Liver (tissue), 9 donors: Measurements from ENCODE around the gene SYNDIG1. TPM values are rescaled to one million over a fixed set of nuclear protein-coding genes. Genes with fewer than 3 reads are reported as not detected.

Experiments
- DNase-seq: peaks from one replicate; pipeline ENCODE4 v3.0.0-alpha.2; 2017; ENCODE audit warnings: low spot score
- H3K27ac ChIP-seq, 2 donors: one replicate each; pipeline ENCODE4 v1.7.0; 2013; ENCODE audit warnings: inconsistent platforms in 2 of 2, low read length in 2 of 2, control low read depth in 1 of 2, low read depth in 1 of 2, mild to moderate bottlenecking in 1 of 2
- H3K27me3 ChIP-seq, 4 donors: one replicate each; pipeline versions ENCODE4 v1.6.1 to v1.7.0; 2013; ENCODE audit warnings: low read length in 3 of 4, inconsistent platforms in 1 of 4, mild to moderate bottlenecking in 1 of 4, moderate library complexity in 1 of 4; ENCODE audit not compliant: control insufficient read depth in 4 of 4, insufficient read depth in 4 of 4
- H3K36me3 ChIP-seq, 4 donors: one replicate each; pipeline versions ENCODE4 v1.6.1 to v1.7.0; 2013; ENCODE audit warnings: low read length in 3 of 4, mild to moderate bottlenecking in 3 of 4, low read depth in 1 of 4, moderate library complexity in 1 of 4; ENCODE audit not compliant: control insufficient read depth in 4 of 4, insufficient read depth in 3 of 4
- H3K4me1 ChIP-seq, 4 donors: one replicate each; pipeline versions ENCODE4 v1.6.1 to v1.7.0; 2013; ENCODE audit warnings: low read length in 3 of 4, mild to moderate bottlenecking in 3 of 4, moderate library complexity in 1 of 4; ENCODE audit not compliant: control insufficient read depth in 4 of 4, insufficient read depth in 4 of 4
- H3K4me3 ChIP-seq, 3 donors: one replicate each; pipeline versions ENCODE4 v1.6.1 to v1.7.0; 2013; ENCODE audit warnings: low read length in 3 of 3, control low read depth in 1 of 3, low read depth in 1 of 3, mild to moderate bottlenecking in 1 of 3
- H3K9ac ChIP-seq, 2 donors: one replicate each; pipeline ENCODE4 v1.7.0; 2013; ENCODE audit warnings: low read length in 2 of 2, mild to moderate bottlenecking in 2 of 2, moderate library complexity in 2 of 2, control low read depth in 1 of 2, low read depth in 1 of 2
- H3K9me3 ChIP-seq, 4 donors: one replicate each; pipeline versions ENCODE4 v1.6.1 to v1.7.0; 2013; ENCODE audit warnings: low read length in 3 of 4; ENCODE audit not compliant: control insufficient read depth in 4 of 4
- ATF3 ChIP-seq: IDR thresholded peaks from 2 replicates; pipeline ENCODE4 v1.6.1; 2016; ENCODE audit warnings: antibody characterized with exemption
- CTCF ChIP-seq: fragments of 150-350 bp; IDR thresholded peaks from 2 replicates; pipeline ENCODE4 v1.5.1; 2017; ENCODE audit warnings: improper control_type of control experiment, low read depth, low read length; ENCODE audit not compliant: missing input control
- EGR1 ChIP-seq, 2 donors: IDR thresholded peaks; 2 replicates each; pipeline ENCODE4 v1.6.1; 2016 to 2018; ENCODE audit warnings: antibody characterized with exemption in 2 of 2, low read depth in 2 of 2
- FOXA1 ChIP-seq: IDR thresholded peaks from 2 replicates; pipeline ENCODE4 v1.6.1; 2016; ENCODE audit warnings: antibody characterized with exemption
- FOXA2 ChIP-seq: IDR thresholded peaks from 2 replicates; pipeline ENCODE4 v1.6.1; 2016; ENCODE audit warnings: antibody characterized with exemption
- GABPA ChIP-seq, 2 donors: IDR thresholded peaks in 1 of 2; conservative IDR thresholded peaks in 1 of 2; 2 replicates each; pipeline ENCODE4 v1.6.1; 2016; ENCODE audit warnings: antibody characterized with exemption in 2 of 2, mild to moderate bottlenecking in 1 of 2, moderate library complexity in 1 of 2
- HNF4A ChIP-seq, 2 donors: conservative IDR thresholded peaks; 2 replicates each; pipeline ENCODE4 v1.6.1; 2016; ENCODE audit warnings: antibody characterized with exemption in 2 of 2, mild to moderate bottlenecking in 2 of 2
- HNF4G ChIP-seq: IDR thresholded peaks from 2 replicates; pipeline ENCODE4 v1.6.1; 2016; ENCODE audit warnings: antibody characterized with exemption
- JUND ChIP-seq, 2 donors: IDR thresholded peaks; 2 replicates each; pipeline ENCODE4 v1.6.1; 2016; ENCODE audit warnings: antibody characterized with exemption in 2 of 2
- NR2F2 ChIP-seq: IDR thresholded peaks from 2 replicates; pipeline ENCODE4 v1.6.1; 2016; ENCODE audit warnings: antibody characterized with exemption
- RAD21 ChIP-seq, 2 donors: IDR thresholded peaks; 2 replicates each; pipeline ENCODE4 v1.6.1; 2016; ENCODE audit warnings: antibody characterized with exemption in 2 of 2, mild to moderate bottlenecking in 2 of 2
- RXRA ChIP-seq, 2 donors: IDR thresholded peaks; 2 replicates each; pipeline ENCODE4 v1.6.1; 2017 to 2018; ENCODE audit warnings: antibody characterized with exemption in 2 of 2, mild to moderate bottlenecking in 1 of 2
- SP1 ChIP-seq: IDR thresholded peaks from 2 replicates; pipeline ENCODE4 v1.6.1; 2018; ENCODE audit warnings: antibody characterized with exemption, mild to moderate bottlenecking
- YY1 ChIP-seq: IDR thresholded peaks from 2 replicates; pipeline ENCODE4 v1.6.1; 2016; ENCODE audit warnings: antibody characterized with exemption, mild to moderate bottlenecking
- WGBS: extraction: QIAGEN DNeasy Blood & Tissue Kit; methylation state at CpG from one replicate; pipeline ENCODE4 v1.1.7; 2013; 5-methylcytosine and 5-hydroxymethylcytosine counted together
- polyA plus RNA-seq, 2 donors: library from polyadenylated mRNA; stranded (reverse) in 1 of 2; unstranded in 1 of 2; fragments of 200-250 nt in 1 of 2; fragments of >200 nt in 1 of 2; fragmentation: Nextera tagmentation in 1 of 2; extraction: Ambion mirVana in 1 of 2; gene quantifications; one replicate each; pipeline versions ENCODE4 v1.2.1 to v1.2.3, GENCODE V29; 2013 to 2015
- total RNA-seq, 2 donors: library from RNA; depleted of rRNA; stranded (reverse); fragments of >200 nt; gene quantifications; one replicate each; pipeline ENCODE4 v1.2.3, GENCODE V29; 2014
- TF ChIP-seq, protein P1 (sequence below): IDR thresholded peaks from 2 replicates; pipeline ENCODE4 v1.6.1; 2016; ENCODE audit warnings: antibody characterized with exemption, mild to moderate bottlenecking
- TF ChIP-seq, protein P2 (sequence below): IDR thresholded peaks from 2 replicates; pipeline ENCODE4 v1.6.1; 2016; ENCODE audit warnings: antibody characterized with exemption
- donor health status: healthy.
- donor health status: healthy.
- donor health status: healthy.
- donor health status: healthy.
- donor health status: healthy.

The SYNDIG1 gene
- total and polyA plus RNA-seq, 4 donors = 0.05 to 0.08 TPM; not detected in 2

DNA sequence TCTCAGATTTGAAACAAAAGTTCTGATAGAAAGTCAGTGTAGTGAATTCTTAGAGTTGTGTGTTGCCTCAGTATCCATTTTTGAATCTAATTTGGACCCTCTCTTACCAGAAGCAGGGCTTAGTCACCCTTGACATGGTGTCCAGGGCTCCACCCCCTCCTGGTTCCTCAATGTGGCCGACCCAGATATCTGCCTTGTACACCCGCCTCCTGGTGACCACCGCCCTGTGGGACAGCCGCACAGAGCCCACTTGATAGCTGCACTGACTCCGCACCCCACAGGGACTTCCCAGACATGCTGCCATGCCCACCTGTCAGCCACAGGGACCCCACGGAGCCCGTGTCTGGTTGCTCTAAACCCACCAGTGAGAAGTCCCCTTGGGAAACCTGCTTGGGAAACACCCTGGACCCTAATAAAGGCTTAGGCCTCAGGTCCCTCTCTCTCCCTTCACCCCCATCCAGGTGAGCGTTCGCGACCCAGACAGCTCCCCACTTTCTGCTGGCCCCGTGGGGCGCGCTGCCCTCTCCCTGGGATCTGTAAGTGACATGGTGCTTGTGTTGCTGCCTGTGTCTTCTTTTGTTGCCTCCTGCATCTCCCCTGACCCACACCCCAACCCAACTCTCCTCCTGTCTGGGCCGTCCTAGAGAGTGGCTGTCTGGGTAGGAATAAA, 47.2 kb upstream of the SYNDIG1 start:
- TF ChIP-seq, protein P1, sequence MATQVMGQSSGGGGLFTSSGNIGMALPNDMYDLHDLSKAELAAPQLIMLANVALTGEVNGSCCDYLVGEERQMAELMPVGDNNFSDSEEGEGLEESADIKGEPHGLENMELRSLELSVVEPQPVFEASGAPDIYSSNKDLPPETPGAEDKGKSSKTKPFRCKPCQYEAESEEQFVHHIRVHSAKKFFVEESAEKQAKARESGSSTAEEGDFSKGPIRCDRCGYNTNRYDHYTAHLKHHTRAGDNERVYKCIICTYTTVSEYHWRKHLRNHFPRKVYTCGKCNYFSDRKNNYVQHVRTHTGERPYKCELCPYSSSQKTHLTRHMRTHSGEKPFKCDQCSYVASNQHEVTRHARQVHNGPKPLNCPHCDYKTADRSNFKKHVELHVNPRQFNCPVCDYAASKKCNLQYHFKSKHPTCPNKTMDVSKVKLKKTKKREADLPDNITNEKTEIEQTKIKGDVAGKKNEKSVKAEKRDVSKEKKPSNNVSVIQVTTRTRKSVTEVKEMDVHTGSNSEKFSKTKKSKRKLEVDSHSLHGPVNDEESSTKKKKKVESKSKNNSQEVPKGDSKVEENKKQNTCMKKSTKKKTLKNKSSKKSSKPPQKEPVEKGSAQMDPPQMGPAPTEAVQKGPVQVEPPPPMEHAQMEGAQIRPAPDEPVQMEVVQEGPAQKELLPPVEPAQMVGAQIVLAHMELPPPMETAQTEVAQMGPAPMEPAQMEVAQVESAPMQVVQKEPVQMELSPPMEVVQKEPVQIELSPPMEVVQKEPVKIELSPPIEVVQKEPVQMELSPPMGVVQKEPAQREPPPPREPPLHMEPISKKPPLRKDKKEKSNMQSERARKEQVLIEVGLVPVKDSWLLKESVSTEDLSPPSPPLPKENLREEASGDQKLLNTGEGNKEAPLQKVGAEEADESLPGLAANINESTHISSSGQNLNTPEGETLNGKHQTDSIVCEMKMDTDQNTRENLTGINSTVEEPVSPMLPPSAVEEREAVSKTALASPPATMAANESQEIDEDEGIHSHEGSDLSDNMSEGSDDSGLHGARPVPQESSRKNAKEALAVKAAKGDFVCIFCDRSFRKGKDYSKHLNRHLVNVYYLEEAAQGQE = no peak
- TF ChIP-seq RAD21 (IDR thresholded peaks at IDR 0.05) (no peak), YY1 (no peak), GABPA (IDR thresholded peaks at IDR 0.05 in 1 of 2, conservative IDR thresholded peaks at IDR 0.05 in 1 of 2) (no peak), JUND (IDR thresholded peaks at IDR 0.05) (no peak), HNF4G (no peak), HNF4A (conservative IDR thresholded peaks at IDR 0.05) (no peak), EGR1 (IDR thresholded peaks at IDR 0.05; ENCODE audit: low read depth in 2 of 2) (no peak), RXRA (IDR thresholded peaks at IDR 0.05) (no peak), FOXA1 (no peak), ATF3 (no peak), CTCF (no peak), NR2F2 (no peak), SP1 (no peak)
- TF ChIP-seq, protein P2, sequence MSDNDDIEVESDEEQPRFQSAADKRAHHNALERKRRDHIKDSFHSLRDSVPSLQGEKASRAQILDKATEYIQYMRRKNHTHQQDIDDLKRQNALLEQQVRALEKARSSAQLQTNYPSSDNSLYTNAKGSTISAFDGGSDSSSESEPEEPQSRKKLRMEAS = no peak
- Histone ChIP-seq H3K27ac (no peak overlapping the region), H3K4me3 (no peak overlapping the region), H3K4me1 (no peaks in the 10 kb centered on the region), H3K9me3 (no peaks in the 10 kb centered on the region), H3K36me3 (no peaks in the 10 kb centered on the region), H3K27me3 (no peaks in the 10 kb centered on the region), H3K9ac (no peak overlapping the region)
- WGBS = 87% methylated on average over 14 of the region's 14 CpGs
- peak; percentile 70 for DNase-seq

- no peaks in the 10 kb centered on the region for H3K9me3 ChIP-seq
- H3K27me3 ChIP-seq = no peaks in the 10 kb centered on the region
- no peak overlapping the region for H3K27ac ChIP-seq
- no peaks in the 10 kb centered on the region for H3K36me3 ChIP-seq
- H3K9ac ChIP-seq = no peak overlapping the region
- no peak for DNase-seq
- no peaks in the 10 kb centered on the region for H3K4me1 ChIP-seq
- 59% methylated on average over 11 of the region's 11 CpGs for WGBS
- TF ChIP-seq SP1 (no peak), EGR1 (IDR thresholded peaks at IDR 0.05; ENCODE audit: low read depth in 2 of 2) (no peak), NR2F2 (no peak), HNF4G (no peak), RXRA (IDR thresholded peaks at IDR 0.05) (no peak), FOXA2 (no peak)
- TF ChIP-seq, protein P2 = no peak
- no peak overlapping the region for H3K4me3 ChIP-seq
Measured at GRCh38 chr20:24423390-24424313, 45.8 kb upstream of the SYNDIG1 start.
